A673 (cell line): ENCODE data around the gene PNPLA5. TPM values are rescaled to one million over a fixed set of nuclear protein-coding genes. Genes with fewer than 3 reads are reported as not detected.

Source experiments
- BruUV-seq: library from RNA; stranded (reverse); fragments of 400-500 nt; replicated peaks from 2 replicates; lab custom pipeline; 2021; lab: Mats Ljungman, UMichigan
- CTCF ChIA-PET: fragments of 300-600 bp; sonication (Branson Sonifier 250); formaldehyde crosslinking; loops from one replicate; lab custom pipeline; 2022; ENCODE audit warnings: antibody characterized with exemption; lab: Charles Lee
- POLR2A ChIA-PET: fragments of 300-600 bp; sonication (Branson Sonifier 250); formaldehyde crosslinking; loops from one replicate; lab custom pipeline; 2022; ENCODE audit warnings: antibody characterized with exemption; ENCODE audit not compliant: low non-redundant PET; lab: Charles Lee
- DNase-seq: peaks from one replicate; pipeline ENCODE4 v3.0.0-alpha.2; 2015; ENCODE audit warnings: low spot score
- H3K27ac ChIP-seq: fragments of 200-600 bp; sonication (generic); 2 replicates; pipeline ENCODE4 v1.5.1; 2016; ENCODE audit warnings: mixed run types, low read depth, mild to moderate bottlenecking, mixed read lengths, antibody characterized with exemption, low read length; ENCODE audit not compliant: poor library complexity, severe bottlenecking
- H3K27me3 ChIP-seq: fragments of 200-600 bp; sonication (generic); replicated peaks from 2 replicates; pipeline ENCODE4 v1.6.1; 2017; ENCODE audit warnings: mixed run types, low read depth, mild to moderate bottlenecking, mixed read lengths, antibody characterized with exemption, low read length; ENCODE audit not compliant: insufficient read depth, poor library complexity
- H3K36me3 ChIP-seq: fragments of 200-600 bp; sonication (generic); 2 replicates; pipeline ENCODE4 v1.6.1; 2016; ENCODE audit warnings: mixed run types, mild to moderate bottlenecking, mixed read lengths, antibody characterized with exemption, low read length; ENCODE audit not compliant: insufficient read depth, poor library complexity, severe bottlenecking
- H3K4me1 ChIP-seq: fragments of 200-600 bp; sonication (generic); 2 replicates; pipeline ENCODE4 v1.6.1; 2017; ENCODE audit warnings: mixed run types, mild to moderate bottlenecking, mixed read lengths, antibody characterized with exemption, low read length; ENCODE audit not compliant: insufficient read depth, poor library complexity, severe bottlenecking
- H3K4me3 ChIP-seq: fragments of 200-600 bp; sonication (generic); 2 replicates; pipeline ENCODE4 v1.5.1; 2016; ENCODE audit warnings: low read depth, mixed run types, mild to moderate bottlenecking, mixed read lengths, low read length; ENCODE audit not compliant: poor library complexity, severe bottlenecking
- H3K9me3 ChIP-seq: fragments of 200-600 bp; sonication (generic); 2 replicates; pipeline ENCODE4 v1.6.1; 2016; ENCODE audit warnings: mixed run types, low read depth, mild to moderate bottlenecking, mixed read lengths, antibody characterized with exemption, low read length; ENCODE audit not compliant: poor library complexity, severe bottlenecking
- CTCF ChIP-seq: fragments of 300-800, 200-600 bp; sonication (generic); conservative IDR thresholded peaks from 2 replicates; pipeline ENCODE4 v1.5.1; 2017; ENCODE audit warnings: low read depth, mild to moderate bottlenecking, antibody characterized with exemption, low read length, moderate library complexity, mixed read lengths
- EZH2 ChIP-seq: fragments of 200-600 bp; sonication (generic); IDR thresholded peaks from 2 replicates; pipeline ENCODE4 v1.6.1; 2017; ENCODE audit warnings: borderline replicate concordance, low read depth, mild to moderate bottlenecking, mixed read lengths, antibody characterized with exemption, low read length; ENCODE audit not compliant: poor library complexity, severe bottlenecking
- intact Hi-C: fragments of 100-400 bp; cut with micrococcal nuclease; formaldehyde crosslinking; loops from one replicate; pipeline ENCODE4 v1.10.0; 2022; ENCODE audit not compliant: unreplicated experiment
- total RNA-seq: library from RNA; stranded (reverse); gene quantifications from 2 replicates; pipeline ENCODE4 v1.2.3, GENCODE V29; 2021

PNPLA5 gene
- total RNA-seq, 1 experiment from 2014 or later, result not detected

GRCh38 chr22:43844560-43845545, 47.0 kb downstream of the PNPLA5 start:
- Histone ChIP-seq H3K4me1 (no peaks in the 10 kb centered on the region), H3K27me3 (peaks cover 7% of the 10 kb centered on the region), H3K9me3 (no peaks in the 10 kb centered on the region), H3K36me3 (no peaks in the 10 kb centered on the region), H3K27ac (no peak overlapping the region), H3K4me3 (no peak overlapping the region)
- ChIA-PET POLR2A (no interaction called here), CTCF (no interaction called here)
- DNase-seq, result no peak
- BruUV-seq, result no TSS peak
- TF ChIP-seq CTCF (no peak), EZH2 (no peak)
- intact Hi-C loops, result no loop called here

GRCh38 chr22:43843783-43844530, 47.9 kb downstream of the PNPLA5 start:
- no peaks in the 10 kb centered on the region for H3K4me1 ChIP-seq
- no TSS peak for BruUV-seq
- H3K27ac ChIP-seq, result no peak overlapping the region
- CTCF ChIA-PET, result no interaction called here
- no peak overlapping the region for H3K4me3 ChIP-seq
- H3K27me3 ChIP-seq, result no peaks in the 10 kb centered on the region
- POLR2A ChIA-PET, result no interaction called here
- no peak for TF ChIP-seq CTCF
- no peak for TF ChIP-seq EZH2
- no peaks in the 10 kb centered on the region for H3K36me3 ChIP-seq
- no peaks in the 10 kb centered on the region for H3K9me3 ChIP-seq
- no peak for DNase-seq
- intact Hi-C loops, result no loop called here

- H3K4me3 ChIP-seq, result no peak overlapping the region
- H3K4me1 ChIP-seq, result peaks cover 12% of the 10 kb centered on the region
- H3K27me3 ChIP-seq, result no peaks in the 10 kb centered on the region
- H3K27ac ChIP-seq, result no peak overlapping the region
- no TSS peak for BruUV-seq
- ChIA-PET CTCF (no interaction called here), POLR2A (no interaction called here)
- no peaks in the 10 kb centered on the region for H3K36me3 ChIP-seq
- DNase-seq, result no peak
- TF ChIP-seq EZH2, result no peak
- TF ChIP-seq CTCF, result no peak
- H3K9me3 ChIP-seq, result no peaks in the 10 kb centered on the region
- intact Hi-C loops, result no loop called here
Observed at GRCh38 chr22:43841742-43842141, 50.1 kb downstream of the PNPLA5 start.
